Kidney (tissue), 14 donors: ENCODE results near the gene PTPN1. TPM values are rescaled to one million over a fixed set of nuclear protein-coding genes. Genes with fewer than 3 reads are reported as not detected.

Experiments used
- DNase-seq, 5 donors: peaks; one replicate each; pipeline ENCODE4 v3.0.0-alpha.2; 2013 to 2020
- FAIRE-seq: peaks from 2 replicates; lab custom pipeline; 2012; peaks lifted over from hg19 to GRCh38; lab: Jason Lieb, UNC
- H3K27ac ChIP-seq, 2 donors: one replicate each; pipeline ENCODE4 v1.7.0; 2013; ENCODE audit warnings: low read depth in 2 of 2, low read length in 2 of 2, inconsistent platforms in 1 of 2
- H3K27me3 ChIP-seq: one replicate; pipeline ENCODE4 v1.7.1; 2013; ENCODE audit warnings: low read length, inconsistent platforms; ENCODE audit not compliant: control insufficient read depth, insufficient read depth
- H3K36me3 ChIP-seq, 3 donors: one replicate each; pipeline versions ENCODE4 v1.7.0 to v1.7.1; 2013; ENCODE audit warnings: low read length in 3 of 3, control low read depth in 1 of 3, inconsistent platforms in 1 of 3; ENCODE audit not compliant: insufficient read depth in 3 of 3, control insufficient read depth in 2 of 3
- H3K4me1 ChIP-seq, 3 donors: one replicate each; pipeline versions ENCODE4 v1.7.0 to v1.7.1; 2013; ENCODE audit warnings: low read length in 3 of 3, inconsistent platforms in 1 of 3, low read depth in 1 of 3; ENCODE audit not compliant: control insufficient read depth in 2 of 3, insufficient read depth in 2 of 3
- H3K4me3 ChIP-seq, 3 donors: one replicate each; pipeline versions ENCODE4 v1.7.0 to v1.8.1; 2013; ENCODE audit warnings: low read length in 3 of 3, control low read depth in 1 of 3, inconsistent platforms in 1 of 3
- H3K9ac ChIP-seq, 3 donors: one replicate each; pipeline versions ENCODE4 v1.7.0 to v1.7.1; 2013; ENCODE audit warnings: low read length in 3 of 3, control low read depth in 1 of 3, inconsistent platforms in 1 of 3
- H3K9me3 ChIP-seq, 3 donors: one replicate each; pipeline versions ENCODE4 v1.7.0 to v1.7.1; 2013; ENCODE audit warnings: low read length in 3 of 3, control low read depth in 1 of 3, inconsistent platforms in 1 of 3; ENCODE audit not compliant: control insufficient read depth in 2 of 3, insufficient read depth in 1 of 3
- intact Hi-C: fragments of 100-400 bp; cut with DNase I; formaldehyde crosslinking; loops from one replicate; pipeline ENCODE4 v1.11.1; 2022
- polyA plus RNA-seq: library from polyadenylated mRNA; stranded (reverse); fragments of 350-450 nt; fragmentation: Illumina TruSeq; extraction: RNeasy Lipid Tissue Mini Kit (QIAGEN cat#74804); gene quantifications from one replicate; pipeline ENCODE4 v1.2.3, GENCODE V29; 2014; ENCODE audit warnings: low read depth, low replicate concordance; ENCODE audit not compliant: insufficient read depth
- total RNA-seq: library from RNA; stranded (reverse); fragmentation: NEBNext Ultra II Directional; extraction: Animal tissue kit (Norgen Biotek cat#: 25700); gene quantifications from one replicate; pipeline ENCODE4 v1.2.1, GENCODE V29; 2021
- TF ChIP-seq, protein P1 (sequence below): IDR thresholded peaks from 3 replicates; pipeline ENCODE4 v1.5.1; 2012; ENCODE audit warnings: mild to moderate bottlenecking, moderate library complexity, borderline replicate concordance; ENCODE audit not compliant: insufficient read depth; ENCODE audit errors: extremely low read depth
- donor health status: control.
- donor health status: control.
- donor health status: control.
- donor health status: control.
- donor health status: control.
- donor health status: DM: yes; HTN: yes; CAD: no.
- donor health status: Normal renal cell carcinoma (clear cell type).

Gene PTPN1
- total and polyA plus RNA-seq, 2 donors from 2014 or later: 29.6 to 80.4 TPM

DNA sequence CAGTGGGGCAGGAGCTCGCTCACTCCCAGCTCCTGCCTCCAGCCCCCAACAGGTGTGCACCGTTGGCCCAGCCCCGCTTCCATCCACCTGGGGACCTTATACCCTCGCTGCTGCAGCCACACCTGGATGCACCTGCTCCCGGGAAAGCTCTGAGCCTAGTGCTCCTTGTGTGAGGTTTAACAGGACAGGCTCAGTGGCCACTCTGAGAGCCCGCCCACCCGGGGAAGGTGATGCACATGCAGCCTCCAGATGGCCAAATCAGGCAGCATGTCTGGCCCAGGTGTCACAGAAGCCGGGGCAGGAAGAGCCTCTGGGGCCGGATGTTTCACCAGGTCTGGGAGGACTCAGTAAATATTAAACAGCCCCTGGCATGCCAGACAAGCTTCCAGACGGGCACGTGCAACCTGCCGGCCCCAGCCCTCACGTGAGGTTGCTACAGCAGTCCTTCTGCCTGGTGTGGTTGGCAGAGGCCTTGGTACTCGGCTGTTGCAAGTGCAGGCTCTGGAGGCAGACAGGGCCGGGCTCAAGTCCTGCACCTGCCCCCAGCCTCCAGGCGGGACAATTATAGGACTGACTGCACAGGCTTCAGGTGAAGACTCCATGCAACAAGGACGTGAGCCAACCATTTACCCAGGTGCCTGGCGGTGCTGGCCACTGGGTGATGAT is 114.3 kb downstream of the PTPN1 start:
- peak overlapping the region in 1 of 2 donors; percentile 22 for H3K27ac ChIP-seq
- intact Hi-C loops: no loop called here

DNA sequence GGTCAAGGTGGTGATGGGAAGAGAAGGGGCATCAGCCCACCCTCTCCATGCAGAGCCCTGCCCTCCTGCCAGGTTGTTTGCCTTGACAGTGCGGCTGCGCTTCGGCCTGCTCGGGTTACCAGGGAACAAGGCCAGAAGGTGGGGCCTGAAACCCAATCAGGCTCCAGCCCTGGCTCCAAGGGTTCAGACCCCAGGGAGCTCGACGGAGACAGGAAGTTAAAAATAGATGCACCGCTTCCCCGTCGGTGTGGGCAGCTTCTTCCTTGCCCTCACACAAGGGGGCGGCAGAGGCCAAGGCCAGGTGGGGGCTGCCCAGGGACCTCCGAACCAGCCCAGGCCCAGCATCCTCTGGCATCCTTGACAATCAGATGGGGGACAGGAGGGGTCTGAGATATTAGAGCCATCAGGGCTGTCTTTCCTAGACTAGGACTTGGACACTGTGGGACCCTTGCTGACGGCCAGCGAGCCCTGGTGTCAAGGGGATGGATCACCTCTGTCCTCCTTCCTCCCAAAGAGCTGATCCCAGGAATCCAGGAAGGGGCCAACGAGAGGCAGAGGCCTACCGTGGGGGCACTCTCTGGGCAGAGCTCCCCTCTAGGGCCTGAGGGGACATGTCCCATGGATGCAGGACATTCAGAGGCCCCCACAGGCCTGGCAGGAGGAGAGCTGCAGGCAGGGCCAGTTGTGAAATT is 115.9 kb downstream of the PTPN1 start:
- H3K27me3 ChIP-seq: no peaks in the 10 kb centered on the region
- TF ChIP-seq, protein P1, sequence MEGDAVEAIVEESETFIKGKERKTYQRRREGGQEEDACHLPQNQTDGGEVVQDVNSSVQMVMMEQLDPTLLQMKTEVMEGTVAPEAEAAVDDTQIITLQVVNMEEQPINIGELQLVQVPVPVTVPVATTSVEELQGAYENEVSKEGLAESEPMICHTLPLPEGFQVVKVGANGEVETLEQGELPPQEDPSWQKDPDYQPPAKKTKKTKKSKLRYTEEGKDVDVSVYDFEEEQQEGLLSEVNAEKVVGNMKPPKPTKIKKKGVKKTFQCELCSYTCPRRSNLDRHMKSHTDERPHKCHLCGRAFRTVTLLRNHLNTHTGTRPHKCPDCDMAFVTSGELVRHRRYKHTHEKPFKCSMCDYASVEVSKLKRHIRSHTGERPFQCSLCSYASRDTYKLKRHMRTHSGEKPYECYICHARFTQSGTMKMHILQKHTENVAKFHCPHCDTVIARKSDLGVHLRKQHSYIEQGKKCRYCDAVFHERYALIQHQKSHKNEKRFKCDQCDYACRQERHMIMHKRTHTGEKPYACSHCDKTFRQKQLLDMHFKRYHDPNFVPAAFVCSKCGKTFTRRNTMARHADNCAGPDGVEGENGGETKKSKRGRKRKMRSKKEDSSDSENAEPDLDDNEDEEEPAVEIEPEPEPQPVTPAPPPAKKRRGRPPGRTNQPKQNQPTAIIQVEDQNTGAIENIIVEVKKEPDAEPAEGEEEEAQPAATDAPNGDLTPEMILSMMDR: no peak
- peaks cover 0 to 5% (median 3%) of the 10 kb centered on the region in 3 donors for H3K36me3 ChIP-seq
- no peak overlapping the region for H3K9ac ChIP-seq
- DNase-seq (peak; percentile 48 to 79 (median 59)), FAIRE-seq (no peak)
- peaks cover 0 to 7% (median 3%) of the 10 kb centered on the region in 3 donors for H3K4me1 ChIP-seq
- no peak overlapping the region for H3K4me3 ChIP-seq
- peak overlapping the region in 1 of 2 donors; percentile 33 for H3K27ac ChIP-seq
- intact Hi-C loops: no loop called here
- peaks cover 0 to 4% (median 0%) of the 10 kb centered on the region in 3 donors for H3K9me3 ChIP-seq

More for the DNA sequence above, 114.3 kb downstream of the PTPN1 start:
- H3K9me3 ChIP-seq: peaks cover 0 to 7% (median 0%) of the 10 kb centered on the region in 3 donors
- DNase-seq (peak; percentile 64 to 92 (median 77)), FAIRE-seq (no peak)
- no peak overlapping the region for H3K4me3 ChIP-seq
- TF ChIP-seq, protein P1: no peak
- H3K4me1 ChIP-seq: peaks cover 0 to 7% (median 3%) of the 10 kb centered on the region in 3 donors
- no peak overlapping the region for H3K9ac ChIP-seq
- H3K27me3 ChIP-seq: no peaks in the 10 kb centered on the region
- H3K36me3 ChIP-seq: peaks cover 0 to 5% (median 3%) of the 10 kb centered on the region in 3 donors

- intact Hi-C loops: no loop called here
- DNase-seq: no peak
Observed at GRCh38 chr20:50627747-50628146, 117.6 kb downstream of the PTPN1 start.

More at GRCh38 chr20:50627747-50628146, 117.6 kb downstream of the PTPN1 start:
- H3K27me3 ChIP-seq: no peaks in the 10 kb centered on the region
- no peak for FAIRE-seq
- H3K27ac ChIP-seq: no peak overlapping the region
- H3K9me3 ChIP-seq: no peaks in the 10 kb centered on the region
- no peaks in the 10 kb centered on the region for H3K36me3 ChIP-seq
- no peak overlapping the region for H3K4me3 ChIP-seq
- H3K4me1 ChIP-seq: peaks cover 0 to 7% (median 3%) of the 10 kb centered on the region in 3 donors
- no peak overlapping the region for H3K9ac ChIP-seq
- TF ChIP-seq, protein P1: no peak
